D721Med (cell line): ENCODE results near the gene PRKN.
"Not testable (repeated sequence)": the region's sequence is repeated elsewhere in the genome, so short reads cannot be mapped to it uniquely, and the experiment has no call there.

Experiments
- DNase-seq: peaks from one replicate; pipeline ENCODE4 v3.0.0; 2011; ENCODE audit warnings: low spot score; ENCODE audit not compliant: insufficient read length
- FAIRE-seq: peaks from 2 replicates; lab custom pipeline; 2011; peaks lifted over from hg19 to GRCh38; lab: Jason Lieb, UNC
- CTCF ChIP-seq: IDR thresholded peaks from 2 replicates; pipeline ENCODE4 v1.5.1; 2012; ENCODE audit warnings: mild to moderate bottlenecking, control low read depth; ENCODE audit not compliant: insufficient read depth; ENCODE audit errors: missing control alignments

The PRKN gene

GRCh38 chr6:161870236-161870901 is 857.2 kb downstream of the PRKN start:
- FAIRE-seq (no peak), DNase-seq (no peak)
- TF ChIP-seq CTCF, result no peak

- no peak for FAIRE-seq
- no peak for TF ChIP-seq CTCF
- DNase-seq, result no peak
Observed at GRCh38 chr6:161869491-161869890, 858.1 kb downstream of the PRKN start.

- no peak for TF ChIP-seq CTCF
- DNase-seq, result no peak
- no peak for FAIRE-seq
Observed at GRCh38 chr6:161866570-161866969, 861.0 kb downstream of the PRKN start.

GRCh38 chr6:161861061-161861460 is 866.5 kb downstream of the PRKN start:
- not testable (repeated sequence) for FAIRE-seq

GRCh38 chr6:161853657-161854056 is 873.9 kb downstream of the PRKN start:
- FAIRE-seq (no peak), DNase-seq (no peak)
- TF ChIP-seq CTCF, result no peak

More at GRCh38 chr6:161861061-161861460, 866.5 kb downstream of the PRKN start:
- not testable (repeated sequence) for DNase-seq

GRCh38 chr6:161851486-161851885 is 876.1 kb downstream of the PRKN start:
- not testable (repeated sequence) for DNase-seq, FAIRE-seq

GRCh38 chr6:161850562-161850961 is 877.0 kb downstream of the PRKN start:
- no peak for FAIRE-seq
- no peak for DNase-seq
- TF ChIP-seq CTCF, result no peak

- DNase-seq, result no peak
- no peak for TF ChIP-seq CTCF
- no peak for FAIRE-seq
Observed at GRCh38 chr6:161847628-161848027, 879.9 kb downstream of the PRKN start.
